ENCODE results near the gene GOSR2. TPM values are rescaled to one million over a fixed set of nuclear protein-coding genes. Genes with fewer than 3 reads are reported as not detected.

Gene GOSR2
- total RNA-seq, 1 experiment from 2014 or later = 52.9 TPM

- ChIA-PET RAD21 (ENCODE audit: low non-redundant PET in 1 of 2, low total read pairs in 2 of 2, uncharacterized antibody in 2 of 2, unreplicated experiment in 2 of 2) (no interaction called here), POLR2A (no interaction called here), CTCF (no interaction called here)
- Histone ChIP-seq H3K9me3 (ENCODE audit: control insufficient read depth in 1 of 2, insufficient read depth in 1 of 2, low read depth in 1 of 2, low read length in 2 of 2) (no peaks in the 10 kb centered on the region), H3K4me3 (replicated peaks in 1 of 2; ENCODE audit: low read depth in 1 of 2, low read length in 2 of 2) (no peak overlapping the region), H3K79me2 (ENCODE audit: insufficient read depth, low read length) (no peaks in the 10 kb centered on the region), H3K27me3 (ENCODE audit: insufficient read depth, low read length) (peaks cover 14% of the 10 kb centered on the region; the same call in 1 of the 2 replicates), H3K4me1 (ENCODE audit: control insufficient read depth in 1 of 2, insufficient read depth in 2 of 2, low read length in 2 of 2) (no peaks in the 10 kb centered on the region), H4K20me1 (ENCODE audit: insufficient read depth) (no peaks in the 10 kb centered on the region), H3K9ac (ENCODE audit: low read length) (no peak overlapping the region), H3K27ac (ENCODE audit: low read depth, low read length) (no peak overlapping the region), H2AFZ (ENCODE audit: low read depth, low read length, poor library complexity, severe bottlenecking) (no peak overlapping the region), H3K4me2 (ENCODE audit: low read length) (no peak overlapping the region), H3K9me2 (ENCODE audit: insufficient read depth) (no peaks in the 10 kb centered on the region), H3K36me3 (ENCODE audit: control insufficient read depth in 1 of 2, insufficient read depth in 2 of 2, low read length in 2 of 2) (no peaks in the 10 kb centered on the region)
- DNase-seq (ENCODE audit: low read depth, low spot score) (no peak), ATAC-seq (no peak)
- intact Hi-C loops (cut with micrococcal nuclease) = no loop called here
- BruUV-seq (replicated peaks) = no TSS peak
- no peak for TF ChIP-seq EZH2phosphoT487 (IDR thresholded peaks at IDR 0.05; ENCODE audit: borderline replicate concordance)
- no peak for TF ChIP-seq ATF3 (IDR thresholded peaks at IDR 0.05)
- no peak for TF ChIP-seq CBX3 (IDR thresholded peaks at IDR 0.05; ENCODE audit: low read depth)
- no peak for TF ChIP-seq RAD21 (IDR thresholded peaks at IDR 0.05; ENCODE audit: low read depth)
These were observed 35.2 kb upstream of the GOSR2 start for GRCh38 chr17:46887717-46888116.

DNA sequence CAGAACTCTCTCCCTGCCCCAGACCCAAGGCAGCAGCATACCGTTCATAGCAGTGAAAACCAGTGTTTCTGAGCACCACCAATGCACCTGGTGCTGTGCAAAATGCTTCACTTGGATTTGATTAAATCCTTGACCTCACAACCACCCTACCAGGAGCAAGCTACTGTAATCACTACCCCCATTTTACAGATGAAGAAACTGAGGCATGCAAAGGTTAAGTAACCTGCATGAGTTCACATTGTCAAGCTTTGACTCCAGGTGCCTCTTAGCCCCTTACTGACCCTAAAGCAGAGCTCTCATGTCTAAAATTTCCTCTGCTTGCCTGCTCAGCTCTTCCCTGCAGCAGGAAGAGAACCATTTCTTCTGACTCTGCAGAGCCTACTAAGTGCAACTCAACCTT is 34.2 kb upstream of the GOSR2 start:
- H3K9me3 ChIP-seq (ENCODE audit: control insufficient read depth in 1 of 2, insufficient read depth in 1 of 2, low read depth in 1 of 2, low read length in 2 of 2) = no peaks in the 10 kb centered on the region
- RAD21 ChIA-PET (ENCODE audit: low non-redundant PET in 1 of 2, low total read pairs in 2 of 2, uncharacterized antibody in 2 of 2, unreplicated experiment in 2 of 2) = no interaction called here
- CTCF ChIA-PET = interaction anchor here (0.6 kb wide), 1 partner anchor 13 kb away, joined by 5 read pairs; no protein-coding TSS in a partner anchor
- H3K27ac ChIP-seq (ENCODE audit: low read depth, low read length) = no peak overlapping the region
- no peak for DNase-seq (ENCODE audit: low read depth, low spot score)
- no peaks in the 10 kb centered on the region for H3K9me2 ChIP-seq (ENCODE audit: insufficient read depth)
- H3K9ac ChIP-seq (ENCODE audit: low read length) = no peak overlapping the region
- intact Hi-C loops (cut with micrococcal nuclease) = no loop called here
- no peak for TF ChIP-seq SP1 (IDR thresholded peaks at IDR 0.05; ENCODE audit: low read depth)
- TF ChIP-seq CEBPB (IDR thresholded peaks at IDR 0.05; ENCODE audit: low read depth) = no peak
- no peaks in the 10 kb centered on the region for H3K79me2 ChIP-seq (ENCODE audit: insufficient read depth, low read length)
- BruUV-seq (replicated peaks) = no TSS peak
- no peak overlapping the region for H3K4me2 ChIP-seq (ENCODE audit: low read length)
- H3K27me3 ChIP-seq (ENCODE audit: insufficient read depth, low read length) = peaks cover 14% of the 10 kb centered on the region; the same call in 1 of the 2 replicates
- H3K4me3 ChIP-seq (replicated peaks in 1 of 2; ENCODE audit: low read depth in 1 of 2, low read length in 2 of 2) = no peak overlapping the region
- POLR2A ChIA-PET = no interaction called here
- H3K36me3 ChIP-seq (ENCODE audit: control insufficient read depth in 1 of 2, insufficient read depth in 2 of 2, low read length in 2 of 2) = no peaks in the 10 kb centered on the region
- no peak for ATAC-seq
- no peak overlapping the region for H2AFZ ChIP-seq (ENCODE audit: low read depth, low read length, poor library complexity, severe bottlenecking)
- no peaks in the 10 kb centered on the region for H3K4me1 ChIP-seq (ENCODE audit: control insufficient read depth in 1 of 2, insufficient read depth in 2 of 2, low read length in 2 of 2)
- H4K20me1 ChIP-seq (ENCODE audit: insufficient read depth) = no peaks in the 10 kb centered on the region

All from HCT116 (cell line).